ENCODE data around the gene EDN3. TPM values are rescaled to one million over a fixed set of nuclear protein-coding genes. Genes with fewer than 3 reads are reported as not detected.

The EDN3 gene, protein sequence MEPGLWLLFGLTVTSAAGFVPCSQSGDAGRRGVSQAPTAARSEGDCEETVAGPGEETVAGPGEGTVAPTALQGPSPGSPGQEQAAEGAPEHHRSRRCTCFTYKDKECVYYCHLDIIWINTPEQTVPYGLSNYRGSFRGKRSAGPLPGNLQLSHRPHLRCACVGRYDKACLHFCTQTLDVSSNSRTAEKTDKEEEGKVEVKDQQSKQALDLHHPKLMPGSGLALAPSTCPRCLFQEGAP
- not detected in 2 replicates for total RNA-seq (2014; rRNA removed; shearing (Covaris generic))
- polyA plus RNA-seq (2015; cell fraction: cytosol; rRNA removed), result 0.13 and 1.3 TPM in 2 replicates
- 0.17 TPM in 1 of 2 replicates, not detected in the other for polyA plus RNA-seq (2015; cell fraction: nucleus; rRNA removed)

DNA sequence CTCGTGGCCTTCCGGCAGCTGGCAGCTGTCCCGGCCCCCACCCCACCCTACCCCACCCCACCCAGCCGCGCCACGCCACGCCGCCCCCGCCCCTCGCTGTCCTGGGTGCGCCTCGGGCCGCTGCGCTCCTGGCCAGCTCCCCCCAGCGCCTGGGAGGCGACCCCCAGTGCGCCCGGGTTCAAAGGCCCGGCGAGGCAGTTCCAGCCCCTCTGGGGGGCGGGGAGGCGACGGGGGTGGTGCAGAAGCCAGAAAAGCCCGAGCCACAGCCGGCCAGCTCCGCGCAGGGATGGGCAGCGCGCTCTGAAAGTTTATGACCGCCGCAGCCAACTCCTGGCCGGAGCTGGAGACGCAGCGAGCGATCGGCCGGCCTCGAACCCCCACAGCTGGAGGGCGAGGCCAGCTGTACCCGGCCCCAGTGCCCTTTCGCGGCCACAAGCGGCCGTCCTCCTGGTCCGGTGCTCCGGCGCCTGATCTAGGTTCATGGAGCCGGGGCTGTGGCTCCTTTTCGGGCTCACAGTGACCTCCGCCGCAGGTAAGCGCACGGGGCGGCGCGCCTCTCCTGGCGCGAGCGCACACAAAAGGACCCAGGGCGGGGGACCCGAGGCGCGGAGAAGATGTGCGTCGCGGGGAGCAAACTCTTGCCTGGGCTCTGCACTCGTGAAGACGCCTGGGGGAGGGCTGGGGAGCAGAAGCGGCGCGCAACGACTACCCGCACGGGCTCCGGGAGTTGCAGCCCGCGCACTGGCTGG lies at the start of gene EDN3:
Gene EDN3, plus strand, starts transcription at position 279 of the 749 bp plus-strand sequence. Its CDS starts 202 bp downstream, at position 481.
- in situ Hi-C loops (cut with HindIII; ENCODE audit: low pct_unique_long_range_greater_than_20kb, low sequenced_read_pairs), result loop anchor here (25.0 kb wide), 1 partner anchor 463 kb away; no protein-coding TSS in a partner anchor

DNA sequence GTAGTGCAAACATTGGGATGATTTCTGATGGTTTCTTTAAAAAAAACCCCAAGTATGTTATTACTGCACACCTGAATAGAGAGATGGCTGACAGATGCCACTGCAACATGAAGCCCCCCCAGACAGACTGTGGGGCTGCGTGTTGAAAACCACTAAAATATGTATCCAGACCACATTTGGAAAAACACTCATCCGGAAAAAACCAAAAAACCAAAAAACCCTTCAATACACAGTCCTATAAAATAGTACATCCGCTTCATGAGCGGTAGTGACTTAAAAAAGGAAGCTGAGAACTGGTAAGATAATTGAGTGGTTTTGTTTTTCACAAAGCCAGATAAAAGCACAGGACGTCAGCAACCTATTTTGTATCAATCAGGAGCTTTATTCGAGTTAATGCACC lies 47.1 kb upstream of the EDN3 start:
- DNase-seq (ENCODE audit: low read depth, low spot score), result no peak
- in situ Hi-C loops (cut with HindIII; ENCODE audit: low pct_unique_long_range_greater_than_20kb, low sequenced_read_pairs), result no loop called here

More for the DNA sequence above, at the start of gene EDN3:
- no peak for DNase-seq (ENCODE audit: low read depth, low spot score)

DNA sequence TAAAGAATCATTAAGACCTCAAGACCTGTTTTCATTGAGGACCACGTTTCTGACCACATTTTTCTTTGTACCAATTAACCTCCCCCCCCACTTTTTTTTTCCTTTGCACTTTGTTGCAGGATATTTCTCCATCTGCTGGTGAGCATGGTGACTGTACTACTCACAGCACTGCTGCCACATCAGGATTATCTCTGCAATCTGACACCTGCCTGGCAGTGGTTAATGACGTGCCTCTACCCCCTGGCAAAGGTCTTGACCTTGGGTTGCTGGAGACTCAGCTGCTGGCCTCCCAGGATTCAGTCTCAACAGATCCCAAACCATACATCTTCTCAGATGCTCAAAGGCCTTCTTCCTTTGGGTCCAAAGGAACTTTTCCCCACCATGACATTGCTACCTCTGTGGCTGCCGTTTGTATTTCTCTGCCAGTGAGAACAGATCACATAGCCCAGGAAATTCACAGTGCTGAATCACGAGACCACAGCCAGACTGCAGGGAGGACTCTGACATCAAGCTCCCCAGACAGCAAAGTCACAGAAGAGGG lies 46.6 kb upstream of the EDN3 start:
- in situ Hi-C loops (cut with HindIII; ENCODE audit: low pct_unique_long_range_greater_than_20kb, low sequenced_read_pairs), result no loop called here
- peak; percentile 6 for DNase-seq (ENCODE audit: low read depth, low spot score)

DNA sequence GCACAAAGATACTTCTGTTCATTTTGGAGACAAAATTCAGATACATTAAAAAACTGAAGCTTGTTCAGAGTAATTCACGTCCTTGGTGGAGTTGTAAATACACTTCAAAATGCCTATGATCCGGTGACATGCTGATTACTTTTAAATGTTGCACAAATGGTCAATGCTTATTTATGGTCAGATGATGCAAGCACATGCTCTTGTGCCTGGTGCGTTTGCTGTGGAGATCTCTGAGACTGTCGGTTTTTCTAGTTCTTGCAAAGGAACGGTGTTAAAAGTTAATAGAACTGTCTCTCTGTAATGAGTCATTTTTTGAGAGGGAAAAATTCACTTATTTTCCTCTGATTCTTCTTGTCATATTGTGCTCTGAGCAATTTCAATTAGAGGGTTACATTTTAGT lies 45.2 kb upstream of the EDN3 start:
- in situ Hi-C loops (cut with HindIII; ENCODE audit: low pct_unique_long_range_greater_than_20kb, low sequenced_read_pairs), result no loop called here
- DNase-seq (ENCODE audit: low read depth, low spot score), result no peak

DNA sequence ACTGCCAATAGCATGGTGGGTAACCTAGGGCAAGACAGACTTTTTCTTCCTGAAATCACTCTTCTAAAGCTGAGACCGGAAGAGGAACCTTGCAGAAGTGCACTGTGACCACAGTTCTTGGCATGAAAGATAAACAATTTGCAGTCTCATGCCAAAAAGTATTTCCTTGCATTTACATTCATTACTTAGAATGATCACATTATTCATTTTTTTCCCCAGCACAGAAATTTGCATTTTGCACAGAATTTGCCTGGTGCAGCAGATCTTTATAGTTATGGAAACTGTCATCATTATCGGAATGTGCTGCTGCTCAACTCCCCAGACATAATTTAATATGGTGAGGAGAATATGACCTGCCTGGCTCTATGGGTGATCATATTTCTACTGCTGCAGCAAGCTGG lies 42.2 kb upstream of the EDN3 start:
- in situ Hi-C loops (cut with HindIII; ENCODE audit: low pct_unique_long_range_greater_than_20kb, low sequenced_read_pairs), result no loop called here

DNA sequence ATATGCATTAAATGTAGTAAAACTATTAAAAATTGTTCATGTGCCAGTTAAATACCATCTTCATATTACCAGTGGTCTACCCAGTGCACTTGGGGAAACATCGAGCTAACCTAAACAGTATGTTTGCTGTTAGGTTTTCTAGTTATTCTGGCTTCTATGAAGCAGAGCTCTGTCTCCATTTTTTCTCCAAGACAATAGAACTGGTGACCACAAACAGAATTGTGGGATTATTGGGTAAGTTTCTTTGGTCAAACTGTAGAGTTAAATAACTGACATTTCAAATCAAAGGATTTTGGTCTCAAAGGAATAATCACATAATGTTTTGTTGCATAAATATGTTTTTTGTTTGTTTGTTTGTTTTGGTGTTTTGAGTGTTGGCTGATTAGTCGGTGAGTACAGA lies 40.5 kb upstream of the EDN3 start:
- in situ Hi-C loops (cut with HindIII; ENCODE audit: low pct_unique_long_range_greater_than_20kb, low sequenced_read_pairs), result no loop called here
- no peak for DNase-seq (ENCODE audit: low read depth, low spot score)

More for the DNA sequence above, 42.2 kb upstream of the EDN3 start:
- no peak for DNase-seq (ENCODE audit: low read depth, low spot score)

DNA sequence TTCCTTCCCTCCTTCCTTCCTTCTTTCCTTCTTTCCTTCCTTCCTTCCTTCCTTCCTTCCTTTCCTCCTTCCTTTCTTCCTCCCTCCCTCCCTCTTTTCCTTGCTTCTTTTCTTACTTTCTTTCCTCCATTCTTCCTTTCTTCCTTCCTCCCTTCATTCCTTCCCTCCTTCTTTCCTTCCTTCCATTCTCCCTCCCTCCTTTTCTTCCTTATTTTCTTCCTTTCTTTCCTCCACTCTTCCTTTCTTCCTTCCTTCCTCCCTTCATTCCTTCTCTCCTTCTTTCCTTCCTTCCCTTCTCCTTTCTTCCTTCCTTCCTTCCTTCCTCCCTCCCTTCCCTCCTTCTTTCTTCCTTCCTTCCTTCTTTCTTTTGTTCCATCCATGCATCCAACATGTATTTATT lies 35.1 kb upstream of the EDN3 start:
- in situ Hi-C loops (cut with HindIII; ENCODE audit: low pct_unique_long_range_greater_than_20kb, low sequenced_read_pairs), result no loop called here

DNA sequence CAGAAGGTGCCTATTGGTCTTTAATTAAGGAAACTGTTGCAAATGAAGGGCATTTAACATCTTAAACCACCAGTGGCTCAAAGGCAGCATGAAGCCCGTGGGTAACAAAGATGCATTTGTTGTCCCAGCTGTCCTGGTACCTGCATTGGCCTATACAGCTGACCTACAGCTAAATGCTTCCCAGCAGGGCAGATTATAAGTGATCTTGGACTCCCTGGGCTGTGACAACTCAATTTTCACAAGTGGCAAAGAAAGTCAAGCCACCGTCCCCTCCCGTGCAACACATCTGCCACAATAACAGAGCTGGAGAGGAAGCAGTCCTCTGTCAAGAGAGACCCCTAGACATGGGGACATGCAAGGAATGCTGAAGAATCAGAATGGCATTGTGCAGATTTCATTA lies 31.5 kb upstream of the EDN3 start:
- no peak for DNase-seq (ENCODE audit: low read depth, low spot score)
- in situ Hi-C loops (cut with HindIII; ENCODE audit: low pct_unique_long_range_greater_than_20kb, low sequenced_read_pairs), result no loop called here

More for the DNA sequence above, 35.1 kb upstream of the EDN3 start:
- no peak for DNase-seq (ENCODE audit: low read depth, low spot score)

DNA sequence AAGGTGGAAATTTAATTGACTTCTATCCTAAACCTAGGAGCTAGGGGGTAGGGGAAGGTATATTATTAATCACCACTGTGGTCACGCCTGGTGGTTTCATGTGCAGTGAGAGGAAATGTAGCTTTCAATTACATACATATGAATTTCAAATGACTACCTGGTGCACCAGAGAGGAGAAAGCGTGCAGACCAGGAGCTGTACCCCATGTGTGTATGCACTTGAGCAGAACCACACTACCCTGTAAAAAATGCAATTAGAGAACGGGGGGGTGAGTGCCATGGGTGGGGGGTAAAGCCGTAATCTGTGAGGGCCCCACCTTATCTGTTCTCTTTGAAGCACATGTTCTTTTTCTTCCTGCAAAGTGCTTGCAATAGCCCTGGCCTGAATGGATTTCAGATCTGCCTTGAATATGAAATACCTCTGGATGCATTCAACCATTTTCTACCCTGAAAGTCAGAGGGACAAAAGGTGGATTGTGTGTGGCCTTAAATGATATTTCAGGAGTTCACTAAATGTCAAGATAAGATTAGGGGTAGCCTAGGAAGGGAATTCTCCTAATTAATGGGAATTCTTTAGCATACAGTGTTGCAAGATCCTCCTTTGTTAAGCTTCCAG lies 30.9 kb upstream of the EDN3 start:
- in situ Hi-C loops (cut with HindIII; ENCODE audit: low pct_unique_long_range_greater_than_20kb, low sequenced_read_pairs), result no loop called here
- DNase-seq (ENCODE audit: low read depth, low spot score), result peak; percentile 7

DNA sequence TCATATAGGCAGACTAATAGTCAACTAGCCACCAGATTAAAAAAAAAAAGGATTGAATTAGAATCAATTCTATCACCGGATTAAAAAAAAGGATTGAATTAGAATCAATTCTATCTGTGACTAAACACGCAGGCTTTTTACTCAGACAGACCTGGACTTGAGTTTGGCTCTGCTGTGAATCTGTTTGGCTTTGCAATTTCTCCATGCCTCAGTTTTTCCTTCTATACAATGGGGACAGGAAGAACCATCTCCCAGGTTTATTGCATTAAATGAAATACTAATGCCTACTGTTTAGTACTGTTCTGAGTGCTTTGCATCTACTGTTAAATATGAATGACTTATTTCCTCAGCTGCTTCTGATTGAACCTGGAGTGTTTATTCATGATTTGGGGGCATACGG lies 30.0 kb upstream of the EDN3 start:
- DNase-seq (ENCODE audit: low read depth, low spot score), result no peak
- in situ Hi-C loops (cut with HindIII; ENCODE audit: low pct_unique_long_range_greater_than_20kb, low sequenced_read_pairs), result no loop called here

DNA sequence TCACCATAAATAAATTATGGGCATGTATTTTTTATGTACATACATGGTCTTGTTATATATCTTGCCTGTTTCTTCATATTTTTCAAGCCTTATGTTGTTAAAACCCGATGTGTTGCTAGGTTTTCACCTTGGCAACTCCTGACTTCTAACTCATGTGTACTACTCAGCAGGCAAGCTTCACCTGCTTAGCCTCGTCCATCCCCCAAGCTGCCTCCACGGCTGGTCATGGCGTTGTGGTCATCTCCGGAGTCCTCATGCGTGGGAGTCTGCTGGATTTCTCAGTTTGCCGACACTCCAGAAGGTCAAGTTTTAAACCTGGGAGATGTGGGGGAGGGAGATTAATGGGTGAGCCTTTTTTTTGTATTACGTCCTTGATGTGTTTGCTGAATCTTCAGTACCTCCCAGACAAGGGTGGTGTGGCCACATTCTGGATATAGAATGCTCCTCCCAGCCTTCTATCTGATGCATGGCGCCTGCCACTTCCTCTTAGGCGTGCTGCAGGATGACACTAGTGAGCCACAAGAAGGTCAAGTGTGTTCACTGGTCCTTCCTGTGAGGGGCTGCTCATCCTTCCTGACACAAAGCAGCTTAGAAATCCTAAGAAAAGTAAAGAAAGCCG lies 26.6 kb upstream of the EDN3 start:
- in situ Hi-C loops (cut with HindIII; ENCODE audit: low pct_unique_long_range_greater_than_20kb, low sequenced_read_pairs), result no loop called here
- no peak for DNase-seq (ENCODE audit: low read depth, low spot score)

DNA sequence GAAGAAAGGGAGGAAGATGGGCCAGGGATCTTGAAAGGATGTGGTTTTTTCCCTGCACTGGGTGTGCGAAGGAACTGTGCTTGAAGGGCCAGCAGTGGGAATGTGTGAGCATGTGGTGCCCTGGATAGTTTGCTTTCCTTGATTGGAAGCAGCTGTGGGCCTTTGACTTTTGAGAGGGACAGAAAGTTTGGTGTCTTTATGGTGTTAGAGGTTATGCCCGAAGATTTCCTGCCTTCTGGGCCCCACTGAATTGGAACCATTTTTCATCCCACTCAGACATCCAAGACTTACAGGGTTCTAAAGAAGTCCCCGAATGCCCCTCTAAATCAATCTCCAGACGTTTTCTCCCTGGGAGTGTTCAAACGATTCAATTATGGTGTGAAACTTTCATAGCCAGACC lies 23.5 kb upstream of the EDN3 start:
- in situ Hi-C loops (cut with HindIII; ENCODE audit: low pct_unique_long_range_greater_than_20kb, low sequenced_read_pairs), result no loop called here
- DNase-seq (ENCODE audit: low read depth, low spot score), result no peak

DNA sequence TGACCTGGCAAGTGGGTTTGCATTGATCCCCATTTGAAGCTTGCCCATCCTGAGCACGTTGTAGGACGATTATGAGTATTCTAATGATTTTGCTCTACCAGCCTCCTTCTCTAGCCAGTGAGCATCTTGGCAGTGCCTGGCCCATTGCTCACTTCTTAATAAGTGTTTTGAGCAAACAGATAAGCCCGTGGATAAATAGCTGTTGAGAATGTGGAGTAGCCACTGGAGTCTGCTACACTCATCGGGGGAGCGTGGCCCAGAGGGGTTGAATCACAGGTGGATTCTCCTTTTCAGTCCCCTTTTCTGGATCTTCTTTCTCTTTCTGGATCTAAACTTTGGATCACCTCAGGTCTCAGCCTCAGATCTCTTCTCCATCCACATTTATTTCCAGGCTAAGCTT lies 15.9 kb upstream of the EDN3 start:
- in situ Hi-C loops (cut with HindIII; ENCODE audit: low pct_unique_long_range_greater_than_20kb, low sequenced_read_pairs), result no loop called here

DNA sequence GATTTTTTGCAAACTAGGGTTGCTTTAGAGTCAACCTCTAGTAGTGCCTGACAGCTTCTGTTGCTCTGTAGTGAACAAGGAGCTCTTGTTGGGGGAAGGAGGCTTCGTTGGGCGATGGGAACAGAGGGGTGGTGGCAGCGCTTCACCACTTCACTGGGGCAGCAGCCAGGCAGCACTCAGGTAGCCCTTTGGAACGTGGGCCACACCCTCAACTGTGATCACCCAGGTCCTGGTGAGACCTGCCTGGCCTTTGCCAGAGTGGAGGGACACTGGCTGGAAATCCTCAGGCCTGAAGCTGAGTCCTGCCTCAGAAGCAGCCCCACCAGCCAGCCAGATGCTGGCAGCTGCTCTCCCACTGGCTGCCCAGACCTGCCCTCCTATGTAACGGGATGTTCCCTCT lies 10.4 kb upstream of the EDN3 start:
- DNase-seq (ENCODE audit: low read depth, low spot score), result no peak
- in situ Hi-C loops (cut with HindIII; ENCODE audit: low pct_unique_long_range_greater_than_20kb, low sequenced_read_pairs), result no loop called here

More for the DNA sequence above, 15.9 kb upstream of the EDN3 start:
- no peak for DNase-seq (ENCODE audit: low read depth, low spot score)

DNA sequence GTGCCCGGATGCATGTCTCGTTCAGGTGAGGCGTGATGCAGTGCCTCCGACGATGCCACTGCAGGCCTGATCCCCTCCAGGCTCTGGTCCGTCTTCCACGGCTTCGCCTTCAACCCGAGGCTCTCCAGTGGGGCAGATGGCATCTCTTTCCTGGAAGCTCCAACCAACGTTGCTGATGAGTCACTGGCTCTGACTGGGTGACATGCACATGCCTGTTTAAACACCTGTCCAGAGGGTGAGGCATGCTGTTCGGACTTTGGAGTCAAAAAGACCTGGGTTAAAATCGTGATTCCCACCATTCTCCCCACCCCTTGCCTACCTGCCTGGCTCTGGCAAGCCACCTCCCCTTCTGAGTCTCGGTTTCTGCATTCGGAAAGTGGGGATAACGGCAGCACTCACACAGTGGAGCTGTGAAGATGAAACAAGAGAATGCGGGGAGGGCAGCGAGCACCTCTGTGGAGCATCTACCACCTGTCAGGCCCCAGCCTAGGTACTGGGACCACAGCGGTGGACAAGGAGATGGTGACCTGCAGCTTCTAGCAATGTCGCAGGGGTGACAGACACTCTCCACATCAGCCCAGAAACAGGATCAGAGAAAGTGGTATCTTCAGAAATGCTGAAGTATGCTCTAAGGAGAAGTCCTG lies 8.5 kb upstream of the EDN3 start:
- in situ Hi-C loops (cut with HindIII; ENCODE audit: low pct_unique_long_range_greater_than_20kb, low sequenced_read_pairs), result no loop called here
- no peak for DNase-seq (ENCODE audit: low read depth, low spot score)

DNA sequence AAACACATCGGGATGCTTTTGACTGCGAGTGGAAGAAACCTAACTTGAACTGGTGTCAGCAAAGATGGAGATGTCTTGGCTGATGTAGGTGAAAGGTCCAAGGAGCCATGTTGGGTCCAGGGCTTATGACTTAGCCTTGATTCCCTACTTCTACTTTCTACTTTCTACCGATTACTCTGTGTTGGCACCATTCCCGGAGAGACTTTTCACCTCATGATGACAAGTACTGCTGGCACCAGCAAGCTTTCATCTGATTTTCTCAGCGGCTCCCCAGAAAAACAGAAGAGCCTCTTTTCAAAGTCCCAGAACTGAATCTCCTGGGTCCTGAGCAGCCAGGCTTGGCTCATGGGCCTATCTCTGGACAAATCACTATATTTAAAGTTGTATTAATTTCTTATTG lies 4.9 kb upstream of the EDN3 start:
- in situ Hi-C loops (cut with HindIII; ENCODE audit: low pct_unique_long_range_greater_than_20kb, low sequenced_read_pairs), result no loop called here
- DNase-seq (ENCODE audit: low read depth, low spot score), result no peak

DNA sequence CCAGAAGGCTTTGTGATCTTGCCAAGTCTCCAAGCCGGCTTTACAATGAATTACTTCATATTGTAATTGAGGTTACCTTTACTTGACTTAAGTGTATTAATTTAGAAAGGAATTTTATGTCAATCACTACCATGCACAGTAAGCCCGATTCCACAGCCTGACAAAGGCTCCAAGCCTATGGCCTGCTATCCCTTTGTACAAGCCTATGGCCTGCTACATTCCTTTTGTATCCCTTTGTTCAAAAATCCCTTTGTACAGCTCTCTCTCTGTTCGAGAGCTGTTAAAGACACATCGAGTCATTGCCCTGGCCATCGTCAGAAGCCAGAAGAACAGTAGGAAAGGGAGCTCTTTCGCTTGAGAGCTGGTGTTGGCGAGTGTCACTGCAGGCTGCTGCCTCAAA lies 2.7 kb upstream of the EDN3 start:
- no peak for DNase-seq (ENCODE audit: low read depth, low spot score)
- in situ Hi-C loops (cut with HindIII; ENCODE audit: low pct_unique_long_range_greater_than_20kb, low sequenced_read_pairs), result no loop called here

Data from SK-MEL-5 (cell line).